NCI-H1048 (cell line): ENCODE data around the gene CNR2.
"Not testable (repeated sequence)": the region's sequence is repeated elsewhere in the genome, so short reads cannot be mapped to it uniquely, and the experiment has no call there.

Experiments
- DNase-seq: peaks from one replicate; lab custom pipeline; 2025; lab: John Stamatoyannopoulos, UW

The CNR2 gene

DNA sequence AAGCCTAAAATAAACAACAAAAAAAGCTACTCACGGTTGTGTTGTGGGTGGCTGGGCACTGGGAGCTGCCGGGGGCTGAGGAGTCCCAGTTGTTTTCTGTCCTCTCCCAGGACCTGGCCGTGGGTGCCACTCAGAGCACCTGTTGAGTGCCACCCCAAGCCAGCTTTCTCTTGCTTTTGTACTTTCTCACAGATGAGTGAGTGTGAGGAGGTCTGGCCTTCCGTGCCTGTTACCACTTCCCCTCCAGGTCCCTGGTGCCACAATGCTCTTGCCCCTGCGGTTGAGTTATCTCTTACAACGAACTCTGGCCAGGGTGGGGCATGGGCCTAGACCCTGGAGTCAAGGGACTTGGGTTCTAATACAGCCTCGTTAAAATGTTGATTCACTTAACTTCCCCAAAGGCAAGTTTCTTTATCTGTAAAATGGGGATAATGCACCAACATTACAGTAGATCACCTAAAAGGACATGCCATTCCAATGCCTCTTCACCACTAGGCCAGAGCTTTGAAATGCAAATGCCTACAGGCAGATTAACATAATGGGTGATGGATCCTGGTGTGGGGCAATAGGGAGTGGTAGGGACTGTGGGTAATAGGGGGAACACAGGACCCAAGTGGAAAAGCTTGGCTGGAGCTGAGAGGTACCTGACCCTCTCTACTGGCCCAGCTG, at the start of gene CNR2:
CNR2 (minus strand) TSS at position 151 of the 669 bp plus-strand sequence. CDS start 37,745 bp downstream, outside the sequence.
- DNase-seq, result no peak

- DNase-seq, result no peak
Observed at GRCh38 chr1:23960291-23961020, 47.3 kb upstream of the CNR2 start.

GRCh38 chr1:23959461-23960290, 46.5 kb upstream of the CNR2 start, which contains the start of gene PNRC2:
PNRC2 (plus strand) TSS chr1:23959828; CDS start chr1:23961458, 1,630 bp downstream.
- peak; percentile 92 for DNase-seq

GRCh38 chr1:23958810-23959460, 45.8 kb upstream of the CNR2 start:
- DNase-seq, result peak; percentile 88

- not testable (repeated sequence) for DNase-seq
Observed at GRCh38 chr1:23958040-23958809, 45.1 kb upstream of the CNR2 start.

DNA sequence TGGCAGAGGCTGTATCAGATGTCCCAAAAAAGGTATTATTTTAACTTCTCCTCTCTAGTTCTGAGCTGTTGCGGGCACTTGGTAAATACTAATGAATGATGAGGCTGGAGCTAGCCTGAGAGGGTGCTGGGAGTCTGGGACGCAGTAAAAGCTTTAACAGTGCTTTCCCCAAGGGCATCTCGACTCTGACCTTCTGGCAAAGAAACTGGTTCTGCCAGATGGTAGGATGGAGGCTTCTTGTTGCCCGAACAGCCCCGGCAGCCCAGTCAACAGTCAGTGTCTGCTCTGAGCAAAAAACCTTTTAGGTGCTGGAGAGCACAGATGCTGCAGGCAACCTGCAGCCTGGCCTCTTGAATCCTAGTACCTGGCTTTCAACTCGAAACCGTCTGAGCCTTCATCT, 43.9 kb upstream of the CNR2 start:
- no peak for DNase-seq

DNA sequence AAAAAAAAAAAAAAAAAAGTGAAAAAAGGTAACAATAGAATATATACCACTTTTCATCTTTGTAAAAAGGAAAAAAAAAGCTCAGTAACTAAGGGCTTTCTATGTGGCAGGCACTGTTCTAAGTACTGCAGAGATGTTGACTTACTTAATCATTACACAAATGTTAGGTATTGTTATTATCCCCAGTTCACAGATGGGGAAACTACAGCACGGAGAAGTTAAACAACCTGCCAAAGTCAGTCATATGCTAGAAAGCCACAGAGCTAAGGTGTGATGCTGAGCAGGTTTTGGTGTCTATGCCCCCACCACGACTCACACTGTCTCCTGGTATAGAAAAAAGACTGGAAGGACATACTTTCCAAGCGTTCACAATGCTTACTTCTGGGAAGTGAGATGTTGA, 39.9 kb upstream of the CNR2 start:
- no peak for DNase-seq

DNA sequence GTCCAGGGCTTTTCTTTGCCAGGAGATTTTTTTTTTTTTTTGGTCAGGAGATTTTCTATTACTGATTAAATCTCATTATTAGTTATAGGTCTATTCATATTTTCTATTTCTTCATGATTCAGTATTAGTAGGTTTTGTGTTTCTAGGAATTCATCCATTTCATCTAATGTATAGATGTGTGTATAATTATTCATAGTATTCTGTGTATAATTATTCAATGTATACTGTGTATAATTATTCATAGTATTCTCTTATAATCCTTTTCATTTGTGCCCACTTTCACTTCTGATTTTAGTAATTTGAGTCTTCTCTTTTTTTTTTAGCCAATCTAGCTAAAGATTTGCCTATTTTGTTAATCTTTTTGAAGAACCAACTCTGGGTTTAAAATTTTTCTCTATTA, 34.2 kb upstream of the CNR2 start:
- no peak for DNase-seq

GRCh38 chr1:23936481-23937176, 23.5 kb upstream of the CNR2 start:
- DNase-seq, result no peak

DNA sequence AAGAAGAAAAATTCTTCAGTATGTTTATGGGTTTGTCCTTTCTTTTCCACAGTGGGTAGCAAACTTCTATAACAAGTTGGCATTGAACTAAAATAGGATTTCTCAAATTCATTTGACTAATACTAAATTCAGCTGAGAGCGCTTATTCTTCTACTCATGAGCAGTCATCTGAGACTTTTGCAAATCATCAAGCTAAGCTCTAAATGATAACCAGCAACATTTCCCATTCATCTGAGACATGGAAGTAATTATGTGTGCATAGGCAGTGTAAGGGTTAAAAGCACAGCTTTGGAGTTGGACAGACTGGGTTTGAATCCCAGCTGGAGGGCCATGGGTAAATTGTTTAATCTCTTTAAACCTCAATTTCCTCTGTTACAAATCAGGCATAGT, 18.3 kb upstream of the CNR2 start:
- no peak for DNase-seq

- DNase-seq, result no peak
Observed at GRCh38 chr1:23930861-23931490, 17.8 kb upstream of the CNR2 start.

GRCh38 chr1:23930270-23930669, 17.1 kb upstream of the CNR2 start:
- DNase-seq, result no peak

DNA sequence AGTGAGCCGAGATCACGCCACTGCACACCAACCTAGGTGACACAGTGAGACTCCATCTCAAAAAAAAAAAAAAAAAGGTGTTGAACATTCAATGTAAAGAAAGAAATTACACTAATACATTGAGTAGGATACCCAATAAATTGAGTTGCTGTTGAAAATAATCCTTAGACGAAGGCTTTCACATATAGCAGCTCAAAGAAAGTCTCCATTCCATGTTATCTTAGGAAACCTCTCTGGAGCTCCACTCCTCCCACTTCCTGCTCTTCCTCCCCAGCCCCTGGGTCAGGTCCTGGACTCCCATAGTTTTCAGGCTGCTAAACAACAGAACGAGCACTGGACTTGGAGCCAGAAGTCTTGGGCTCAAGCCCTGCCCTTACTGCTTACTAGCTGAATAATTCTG, 15.6 kb upstream of the CNR2 start:
- DNase-seq, result no peak

GRCh38 chr1:23927097-23927496, 13.9 kb upstream of the CNR2 start:
- DNase-seq, result no peak

DNA sequence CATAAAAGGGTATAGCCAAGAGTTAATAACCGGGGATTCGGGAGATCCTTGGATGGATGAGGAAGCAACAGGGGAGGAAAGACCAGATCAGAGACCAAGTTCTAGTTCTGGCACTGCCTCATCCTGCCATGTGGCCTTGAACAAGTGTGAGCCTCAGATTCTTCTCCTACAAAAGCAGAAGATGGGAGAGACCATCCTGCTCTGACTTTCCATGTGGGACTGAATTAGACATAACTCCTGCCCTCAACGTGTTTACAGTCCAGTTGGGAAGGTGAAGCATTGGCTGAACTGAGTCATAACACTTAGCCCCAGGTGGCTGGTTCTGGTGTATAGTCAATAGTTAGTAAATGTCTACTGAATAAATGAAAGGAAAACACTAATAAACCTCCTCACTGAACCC, 12.1 kb upstream of the CNR2 start:
- DNase-seq, result no peak

DNA sequence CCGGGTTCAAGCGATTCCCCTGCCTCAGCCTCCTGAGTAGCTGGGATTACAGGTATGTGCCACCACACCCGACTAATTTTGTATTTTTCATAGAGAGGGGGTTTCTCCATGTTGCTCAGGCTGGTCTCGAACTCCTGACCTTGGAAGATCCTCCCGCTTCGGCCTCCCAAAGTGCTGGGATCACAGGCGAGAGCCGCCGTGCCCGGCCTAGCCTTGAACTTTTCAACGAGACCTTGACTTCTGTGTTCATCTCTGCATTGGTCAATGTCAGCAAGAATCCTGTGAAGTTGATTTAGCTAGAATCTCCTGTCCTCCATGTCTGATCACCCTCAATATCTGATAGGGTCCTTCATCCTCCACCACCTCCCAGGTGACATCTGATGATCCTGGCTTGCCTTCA, 11.4 kb upstream of the CNR2 start:
- no peak for DNase-seq

- DNase-seq, result no peak
Observed at GRCh38 chr1:23923592-23924499, 10.7 kb upstream of the CNR2 start.

DNA sequence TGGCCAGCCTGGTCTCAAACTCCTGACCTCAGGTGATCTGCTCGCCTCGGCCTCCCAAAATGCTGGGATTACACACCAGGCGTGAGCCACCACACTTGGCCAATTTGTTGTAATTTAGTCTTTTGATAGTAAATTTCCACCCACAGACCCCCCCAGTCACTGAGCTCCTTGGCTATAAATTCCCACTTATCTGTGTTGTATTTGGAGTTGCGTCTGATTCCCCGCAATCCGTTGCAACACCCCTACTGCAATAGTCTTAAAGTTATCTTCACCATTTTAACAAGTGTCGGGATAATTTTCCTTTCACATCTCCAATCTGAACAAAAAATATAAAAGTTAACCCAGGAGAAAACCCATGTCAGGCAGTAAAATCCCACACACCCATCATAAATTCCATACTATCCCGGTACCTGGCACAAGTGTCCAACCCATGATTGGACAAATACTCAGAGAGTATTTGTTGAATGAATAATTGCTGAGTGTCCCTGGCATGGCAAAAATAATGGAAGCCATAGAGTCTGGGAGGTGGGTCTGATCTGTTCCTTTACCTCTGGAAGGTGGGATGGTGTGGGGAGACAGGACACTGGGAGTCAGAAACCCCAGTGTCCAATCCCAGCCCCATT, 9.3 kb upstream of the CNR2 start:
- no peak for DNase-seq
